GM19351 (cell line): Measurements from ENCODE around the gene KIF6.
A peak's percentile ranks its signal among the peaks of the same experiment; 100 is the strongest.

Experiments
- ATAC-seq: cut with Tn5 transposase; IDR thresholded peaks from one replicate; pipeline ENCODE4 v1.9.1; 2021; ENCODE audit warnings: mild to moderate bottlenecking, moderate library complexity; ENCODE audit not compliant: unreplicated experiment

Gene KIF6

GRCh38 chr6:39393075-39393474 lies 332.1 kb downstream of the KIF6 start:
- ATAC-seq, result no peak

DNA sequence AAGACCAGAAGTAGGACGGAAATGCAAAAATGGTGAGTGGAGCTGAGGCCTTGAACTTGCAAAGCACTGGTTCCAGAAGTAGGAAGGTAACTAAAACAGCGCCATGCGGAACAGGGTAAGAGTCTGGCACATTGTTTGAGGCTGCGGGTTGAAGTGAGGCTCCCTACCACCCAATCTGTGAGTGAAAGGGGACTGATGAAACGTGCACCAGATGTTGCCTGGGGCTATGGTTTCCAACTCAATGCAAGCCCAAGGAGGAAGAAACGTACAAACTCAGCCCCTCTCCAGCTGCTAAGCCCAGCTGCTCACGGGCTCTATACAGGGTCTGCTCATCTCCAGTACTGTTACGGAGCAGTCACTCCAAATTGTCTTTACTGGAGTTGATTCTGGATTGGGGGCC lies 334.0 kb downstream of the KIF6 start:
- ATAC-seq, result no peak

GRCh38 chr6:39389484-39389767 lies 335.8 kb downstream of the KIF6 start:
- ATAC-seq, result no peak

GRCh38 chr6:39388606-39389483 lies 336.4 kb downstream of the KIF6 start:
- peak; percentile 67 for ATAC-seq

GRCh38 chr6:39387785-39388184 lies 337.4 kb downstream of the KIF6 start:
- no peak for ATAC-seq

DNA sequence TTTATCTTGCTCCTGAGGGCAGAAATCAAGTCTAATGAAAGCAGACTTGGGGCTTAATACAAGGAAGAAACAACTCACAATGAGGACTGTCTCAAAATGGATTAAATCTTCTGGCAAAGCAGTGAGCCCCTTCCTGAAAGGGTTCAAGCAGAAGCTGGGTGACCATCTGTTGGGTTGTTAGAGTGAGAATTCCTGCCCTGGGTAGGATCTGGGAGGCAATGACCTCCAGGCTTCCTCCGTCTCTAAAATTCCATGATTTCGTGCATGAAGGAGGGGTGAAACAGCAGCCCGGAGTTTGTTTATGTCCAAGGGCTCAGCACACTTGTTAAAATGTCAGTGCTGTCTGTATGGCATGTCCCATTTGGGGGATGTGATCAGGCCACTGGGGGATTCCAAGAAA lies 338.7 kb downstream of the KIF6 start:
- ATAC-seq, result no peak

DNA sequence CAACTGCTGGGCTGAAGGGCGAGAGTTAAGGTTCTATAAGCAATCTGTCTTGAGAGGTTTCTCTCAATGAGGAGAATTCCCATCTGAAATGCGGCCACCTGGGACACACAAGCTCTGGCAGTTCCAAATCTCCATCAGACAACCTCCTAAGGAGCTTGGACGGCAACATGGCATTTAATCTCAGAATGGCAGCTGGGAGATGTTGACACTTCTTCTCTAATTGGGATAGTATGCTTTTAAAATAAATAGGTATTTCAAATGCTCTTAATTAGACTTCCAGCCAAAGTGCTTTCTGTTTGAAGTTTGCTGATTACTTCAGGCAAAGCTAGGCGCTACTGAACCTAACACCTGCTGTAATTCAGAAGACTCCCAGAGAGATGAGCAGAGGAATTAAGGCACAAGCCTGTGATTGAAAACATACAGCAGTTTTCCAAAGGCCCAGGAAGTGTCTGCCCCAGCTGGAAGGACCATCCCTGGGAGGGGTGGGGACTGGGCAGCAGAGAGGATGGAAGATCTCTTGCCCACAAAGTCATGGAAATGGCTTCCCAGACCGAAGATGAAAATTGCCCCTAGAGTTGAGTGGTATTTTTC lies 343.6 kb downstream of the KIF6 start:
- no peak for ATAC-seq

DNA sequence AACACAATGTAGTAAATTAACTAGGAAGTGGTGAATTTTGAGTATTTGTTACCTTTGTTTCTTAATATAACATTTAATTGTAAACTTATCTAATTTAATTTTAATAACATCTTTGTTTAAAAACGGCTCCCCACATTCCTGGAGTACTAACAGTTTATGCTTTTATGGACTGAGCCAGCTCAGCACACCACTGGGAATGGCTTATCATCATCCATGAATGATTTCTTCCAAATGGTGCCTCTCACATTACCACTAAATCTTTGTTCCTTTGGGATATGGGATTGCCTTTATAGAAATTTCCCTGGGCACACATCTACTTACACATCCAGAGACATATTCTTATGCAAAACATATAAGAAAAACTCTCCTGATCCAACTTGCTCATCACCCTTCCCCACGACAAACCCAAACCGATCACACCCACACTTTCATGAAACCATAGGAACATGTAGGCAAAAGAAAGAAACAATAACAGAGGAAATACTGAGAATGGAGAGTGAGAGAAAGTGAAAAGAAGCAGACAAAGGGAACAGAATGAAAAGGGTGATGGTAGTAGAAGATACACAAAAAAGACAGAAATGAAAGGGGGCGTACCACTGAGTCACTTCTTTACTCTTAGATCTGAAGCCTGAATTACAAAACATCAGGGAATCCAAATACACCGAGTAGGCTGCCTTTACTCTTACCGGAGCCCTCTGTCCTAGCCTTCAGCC lies 344.2 kb downstream of the KIF6 start:
- ATAC-seq, result no peak

- no peak for ATAC-seq
Observed at GRCh38 chr6:39378960-39379425, 346.2 kb downstream of the KIF6 start.

GRCh38 chr6:39378175-39378959 lies 346.8 kb downstream of the KIF6 start:
- ATAC-seq, result no peak

DNA sequence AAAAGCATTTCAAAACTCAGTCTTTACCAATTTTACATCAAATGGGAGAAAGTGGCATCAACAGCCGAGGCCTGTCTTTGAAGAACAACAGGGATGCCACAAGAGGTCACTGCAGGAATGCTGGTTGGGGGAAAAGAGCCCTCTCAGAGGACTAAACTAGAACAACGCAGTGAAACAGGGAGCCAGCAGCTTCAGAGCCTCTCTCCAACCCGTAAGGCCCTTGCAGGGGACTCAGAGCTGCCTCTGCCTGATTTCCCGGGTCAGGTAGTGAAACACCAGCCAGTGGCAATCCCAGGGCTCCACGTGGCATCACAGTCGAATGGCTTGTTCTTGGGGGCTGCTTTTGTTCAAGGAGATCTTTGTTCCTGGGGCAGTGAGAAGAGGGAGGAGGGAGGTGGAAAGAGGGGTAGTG lies 347.7 kb downstream of the KIF6 start:
- no peak for ATAC-seq

- ATAC-seq, result no peak
Observed at GRCh38 chr6:39375405-39375804, 349.8 kb downstream of the KIF6 start.

DNA sequence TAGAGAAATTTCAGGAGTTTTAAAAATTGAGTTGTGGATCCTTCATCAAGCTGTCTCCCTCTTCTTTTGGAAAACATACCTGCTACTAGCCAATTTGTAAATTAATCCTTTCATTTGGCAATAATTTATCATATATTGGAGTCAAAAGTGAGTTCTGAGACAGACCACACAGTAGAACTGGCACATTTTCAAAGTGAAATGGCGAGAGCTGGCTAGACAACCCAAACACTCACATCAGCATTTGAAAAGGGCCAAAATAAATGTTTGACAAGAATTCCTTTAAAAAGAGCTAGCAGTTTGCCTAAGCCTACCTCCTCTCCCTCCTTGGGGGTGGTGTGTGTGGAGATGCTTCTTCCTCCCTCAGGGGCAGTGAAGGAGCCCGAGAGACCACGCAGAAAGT lies 354.8 kb downstream of the KIF6 start:
- no peak for ATAC-seq

DNA sequence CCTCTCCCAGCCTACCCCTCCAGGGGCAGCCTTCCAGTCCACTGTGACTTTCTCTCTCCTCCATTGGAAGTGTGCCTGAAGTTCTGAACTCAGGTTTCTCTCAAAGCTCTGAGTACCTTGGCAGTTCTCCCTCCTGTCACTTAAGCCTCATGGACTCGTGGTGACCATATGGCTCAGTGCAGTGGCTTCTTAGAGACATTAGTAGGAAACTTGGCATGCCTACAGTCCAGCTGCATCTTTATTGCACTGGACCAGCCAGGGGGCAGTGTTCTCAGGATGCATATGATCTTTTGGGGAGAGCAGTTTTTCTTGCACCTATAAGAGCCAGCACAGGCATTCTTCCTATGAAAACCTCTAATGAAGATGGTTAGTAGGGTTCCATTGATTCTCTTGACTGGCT lies 355.2 kb downstream of the KIF6 start:
- no peak for ATAC-seq

DNA sequence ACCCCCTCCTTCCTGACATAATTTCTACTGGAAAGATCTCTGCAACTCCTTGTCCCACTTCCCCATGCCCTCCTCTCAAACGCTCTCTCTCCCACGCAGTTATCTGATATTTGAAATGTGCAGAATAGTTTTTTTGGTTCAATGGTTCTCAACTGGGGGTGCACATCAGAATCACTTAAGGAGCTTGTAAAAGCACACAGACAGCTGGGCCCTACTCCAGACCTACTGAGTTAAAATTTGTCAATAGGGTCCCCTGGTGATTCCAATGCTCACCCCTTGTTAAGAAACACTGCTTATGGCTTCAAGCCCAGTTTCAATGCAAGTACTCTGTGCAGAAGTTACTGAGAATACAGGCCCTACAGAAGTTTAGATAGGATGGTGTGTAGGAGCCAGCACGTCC lies 357.5 kb downstream of the KIF6 start:
- no peak for ATAC-seq

- ATAC-seq, result no peak
Observed at GRCh38 chr6:39366931-39367618, 358.1 kb downstream of the KIF6 start.

DNA sequence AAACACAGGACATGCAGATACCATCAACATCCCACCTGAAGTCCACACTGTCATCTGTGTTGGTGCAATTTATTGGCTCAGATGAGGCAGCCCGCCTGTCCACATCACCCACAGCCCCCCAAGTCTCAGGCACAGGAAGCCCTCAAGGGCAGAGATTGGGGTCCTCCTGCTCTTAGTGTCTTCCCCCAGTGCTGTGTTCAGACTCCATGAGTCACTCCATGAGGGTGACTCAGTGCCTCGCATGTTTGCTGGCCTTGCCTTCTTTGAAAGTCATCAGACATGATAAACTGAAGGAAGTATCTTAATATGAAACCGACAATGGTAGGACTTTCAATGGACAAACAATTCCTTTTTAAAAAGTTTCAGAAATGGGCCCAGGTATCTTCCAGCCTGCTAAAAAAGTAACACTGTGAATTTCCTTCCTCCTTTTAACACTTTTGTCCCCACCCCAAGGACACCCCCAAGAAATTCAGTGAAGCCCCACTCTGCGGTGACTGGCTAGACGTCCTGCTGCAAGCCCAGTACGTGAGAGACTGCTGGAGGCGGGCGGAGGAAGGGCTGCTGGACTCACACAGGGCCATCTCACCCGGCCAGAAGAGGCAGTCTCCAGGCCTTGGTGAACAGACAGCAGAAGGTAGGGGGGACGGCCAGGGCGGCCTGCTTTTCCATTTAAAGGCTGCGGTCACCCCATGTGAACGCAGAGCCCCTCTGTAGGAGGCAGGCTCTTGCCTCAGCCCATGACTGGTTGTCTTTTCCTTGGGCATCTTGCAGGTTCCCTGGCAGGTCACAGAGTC lies 359.7 kb downstream of the KIF6 start:
- no peak for ATAC-seq

GRCh38 chr6:39363280-39363679 lies 361.9 kb downstream of the KIF6 start:
- no peak for ATAC-seq

DNA sequence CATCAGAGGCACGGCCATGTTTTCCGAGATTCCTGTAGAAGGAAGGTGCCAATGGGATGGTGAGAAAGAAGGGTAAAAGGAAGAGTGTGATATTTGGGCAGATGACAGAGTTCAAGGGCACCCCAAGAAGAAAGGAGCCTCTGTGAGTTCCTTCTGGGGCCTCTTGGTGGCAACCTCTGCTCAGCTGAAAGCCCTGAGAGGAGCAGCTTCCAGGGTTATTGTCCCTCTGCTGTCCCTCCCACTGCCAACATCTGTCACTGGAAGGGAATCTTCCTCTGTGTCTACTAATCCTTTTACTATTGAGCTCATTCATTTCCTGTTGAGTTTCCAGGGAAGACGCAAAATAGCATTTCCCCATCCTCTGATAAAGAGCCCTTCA lies 362.7 kb downstream of the KIF6 start:
- ATAC-seq, result no peak
